ENCODE results near the gene PDLIM4.

DNA sequence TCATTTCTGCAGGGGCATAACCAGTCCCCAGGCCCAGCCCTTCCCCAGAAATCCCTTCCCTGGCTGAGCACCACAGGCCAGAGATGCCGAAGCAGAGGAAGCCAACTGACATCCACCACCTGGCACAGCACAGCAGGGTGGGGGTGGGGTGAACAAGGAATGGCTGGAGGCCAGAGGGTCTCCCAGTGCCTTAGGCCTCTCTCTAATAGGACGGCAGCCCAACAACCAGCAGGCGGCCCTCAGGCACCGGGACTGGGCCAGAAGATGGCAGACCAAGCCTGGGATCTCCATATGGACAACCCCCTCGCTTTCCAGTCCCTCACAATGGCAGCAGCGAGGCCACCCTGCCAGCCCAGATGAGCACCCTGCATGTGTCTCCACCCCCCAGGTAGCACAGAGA is 13.2 kb downstream of the PDLIM4 start:
- TF ChIP-seq POLR2A (IDR thresholded peaks at IDR 0.05; ENCODE audit: extremely low read depth, insufficient read length) = no peak
- TF ChIP-seq, protein P1, sequence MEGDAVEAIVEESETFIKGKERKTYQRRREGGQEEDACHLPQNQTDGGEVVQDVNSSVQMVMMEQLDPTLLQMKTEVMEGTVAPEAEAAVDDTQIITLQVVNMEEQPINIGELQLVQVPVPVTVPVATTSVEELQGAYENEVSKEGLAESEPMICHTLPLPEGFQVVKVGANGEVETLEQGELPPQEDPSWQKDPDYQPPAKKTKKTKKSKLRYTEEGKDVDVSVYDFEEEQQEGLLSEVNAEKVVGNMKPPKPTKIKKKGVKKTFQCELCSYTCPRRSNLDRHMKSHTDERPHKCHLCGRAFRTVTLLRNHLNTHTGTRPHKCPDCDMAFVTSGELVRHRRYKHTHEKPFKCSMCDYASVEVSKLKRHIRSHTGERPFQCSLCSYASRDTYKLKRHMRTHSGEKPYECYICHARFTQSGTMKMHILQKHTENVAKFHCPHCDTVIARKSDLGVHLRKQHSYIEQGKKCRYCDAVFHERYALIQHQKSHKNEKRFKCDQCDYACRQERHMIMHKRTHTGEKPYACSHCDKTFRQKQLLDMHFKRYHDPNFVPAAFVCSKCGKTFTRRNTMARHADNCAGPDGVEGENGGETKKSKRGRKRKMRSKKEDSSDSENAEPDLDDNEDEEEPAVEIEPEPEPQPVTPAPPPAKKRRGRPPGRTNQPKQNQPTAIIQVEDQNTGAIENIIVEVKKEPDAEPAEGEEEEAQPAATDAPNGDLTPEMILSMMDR (IDR thresholded peaks at IDR 0.05; ENCODE audit: low read depth, low read length) = no peak
- TF ChIP-seq, protein P2, sequence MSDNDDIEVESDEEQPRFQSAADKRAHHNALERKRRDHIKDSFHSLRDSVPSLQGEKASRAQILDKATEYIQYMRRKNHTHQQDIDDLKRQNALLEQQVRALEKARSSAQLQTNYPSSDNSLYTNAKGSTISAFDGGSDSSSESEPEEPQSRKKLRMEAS (IDR thresholded peaks at IDR 0.05; ENCODE audit: low read depth, low read length) = no peak
